ENCODE data around the gene CYP26B1. TPM values are rescaled to one million over a fixed set of nuclear protein-coding genes. Genes with fewer than 3 reads are reported as not detected.

The CYP26B1 gene
- total RNA-seq, 4 donors from 2014 or later: 1.9 to 8.3 (median 5.2) TPM

DNA sequence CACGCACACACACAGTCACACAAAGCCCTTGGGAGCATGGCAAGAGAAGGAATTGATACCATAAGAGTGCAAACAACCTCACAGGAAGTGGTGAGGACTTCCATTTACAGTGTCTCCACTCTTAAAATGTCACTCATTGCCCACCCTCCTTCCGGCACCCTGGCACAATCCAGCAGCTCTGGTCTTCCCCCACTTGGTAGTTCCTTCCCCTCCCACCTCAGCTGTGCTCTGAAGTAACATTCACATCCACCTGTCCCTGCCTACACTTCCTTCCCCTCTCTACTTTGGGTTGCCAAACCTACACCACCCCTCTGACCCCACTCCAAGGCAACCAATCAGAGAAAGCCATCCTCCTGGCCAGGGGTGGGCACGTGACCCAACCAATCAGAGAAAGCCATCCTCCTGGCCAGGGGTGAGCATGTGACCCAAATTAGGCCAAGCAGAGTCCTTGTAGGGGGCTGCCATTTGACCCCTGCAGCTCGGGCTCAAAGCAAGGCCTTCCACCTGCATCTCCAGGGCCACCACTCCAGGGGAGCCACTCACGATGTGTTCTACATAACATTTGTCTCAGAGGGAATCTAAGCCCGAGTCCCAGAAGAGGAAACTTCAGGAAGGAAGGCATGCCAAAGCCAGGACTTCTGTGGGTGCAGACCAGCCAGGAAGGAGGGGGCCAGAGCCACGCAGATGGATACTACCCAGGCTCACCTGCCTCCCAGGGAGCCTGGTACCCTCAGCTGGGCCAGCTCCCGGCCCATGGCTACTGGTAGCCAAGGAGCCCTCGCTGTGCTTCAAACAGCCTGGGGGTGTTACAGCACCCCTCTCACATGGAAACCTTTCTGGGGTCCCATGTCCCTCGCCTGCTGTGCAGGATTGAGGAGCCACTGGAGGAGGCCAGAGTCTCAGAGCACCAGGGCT lies 21.2 kb downstream of the CYP26B1 start:
- DNase-seq: peak in 1 of 3 donors; percentile 21
- H3K27ac ChIP-seq: no peak overlapping the region
- no peaks in the 10 kb centered on the region for H3K27me3 ChIP-seq
- no peak overlapping the region for H3K4me3 ChIP-seq
- no peaks in the 10 kb centered on the region for H3K36me3 ChIP-seq
- no peaks in the 10 kb centered on the region for H3K9me3 ChIP-seq
- no peak for TF ChIP-seq POLR2A (IDR thresholded peaks at IDR 0.05)
- TF ChIP-seq, protein P1, sequence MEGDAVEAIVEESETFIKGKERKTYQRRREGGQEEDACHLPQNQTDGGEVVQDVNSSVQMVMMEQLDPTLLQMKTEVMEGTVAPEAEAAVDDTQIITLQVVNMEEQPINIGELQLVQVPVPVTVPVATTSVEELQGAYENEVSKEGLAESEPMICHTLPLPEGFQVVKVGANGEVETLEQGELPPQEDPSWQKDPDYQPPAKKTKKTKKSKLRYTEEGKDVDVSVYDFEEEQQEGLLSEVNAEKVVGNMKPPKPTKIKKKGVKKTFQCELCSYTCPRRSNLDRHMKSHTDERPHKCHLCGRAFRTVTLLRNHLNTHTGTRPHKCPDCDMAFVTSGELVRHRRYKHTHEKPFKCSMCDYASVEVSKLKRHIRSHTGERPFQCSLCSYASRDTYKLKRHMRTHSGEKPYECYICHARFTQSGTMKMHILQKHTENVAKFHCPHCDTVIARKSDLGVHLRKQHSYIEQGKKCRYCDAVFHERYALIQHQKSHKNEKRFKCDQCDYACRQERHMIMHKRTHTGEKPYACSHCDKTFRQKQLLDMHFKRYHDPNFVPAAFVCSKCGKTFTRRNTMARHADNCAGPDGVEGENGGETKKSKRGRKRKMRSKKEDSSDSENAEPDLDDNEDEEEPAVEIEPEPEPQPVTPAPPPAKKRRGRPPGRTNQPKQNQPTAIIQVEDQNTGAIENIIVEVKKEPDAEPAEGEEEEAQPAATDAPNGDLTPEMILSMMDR (IDR thresholded peaks at IDR 0.05): no peak
- H3K4me1 ChIP-seq: no peaks in the 10 kb centered on the region

DNA sequence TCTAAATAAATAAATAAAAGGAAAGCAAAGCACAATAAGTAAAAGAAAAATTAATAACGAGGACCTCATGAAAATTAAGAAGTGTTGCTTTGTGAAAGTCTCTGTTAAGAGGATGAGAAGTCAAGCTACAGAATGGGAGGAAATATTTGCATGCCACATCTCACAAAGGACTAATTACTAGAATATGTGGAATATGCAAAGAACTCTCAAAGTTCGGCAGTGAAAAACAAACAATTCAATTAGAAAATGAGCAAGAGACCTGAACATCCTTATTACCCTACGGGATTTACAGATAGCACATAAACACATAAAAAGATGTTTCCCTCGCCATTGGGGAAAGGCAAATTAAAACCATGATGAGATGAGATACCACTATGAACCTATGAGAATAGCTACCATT lies 23.3 kb downstream of the CYP26B1 start:
- no peak for TF ChIP-seq POLR2A (IDR thresholded peaks at IDR 0.05)
- TF ChIP-seq, protein P1 (IDR thresholded peaks at IDR 0.05): no peak
- H3K27ac ChIP-seq: no peak overlapping the region
- no peaks in the 10 kb centered on the region for H3K4me1 ChIP-seq
- no peak overlapping the region for H3K4me3 ChIP-seq
- no peaks in the 10 kb centered on the region for H3K36me3 ChIP-seq
- no peaks in the 10 kb centered on the region for H3K9me3 ChIP-seq
- DNase-seq: no peak
- H3K27me3 ChIP-seq: no peaks in the 10 kb centered on the region

DNA sequence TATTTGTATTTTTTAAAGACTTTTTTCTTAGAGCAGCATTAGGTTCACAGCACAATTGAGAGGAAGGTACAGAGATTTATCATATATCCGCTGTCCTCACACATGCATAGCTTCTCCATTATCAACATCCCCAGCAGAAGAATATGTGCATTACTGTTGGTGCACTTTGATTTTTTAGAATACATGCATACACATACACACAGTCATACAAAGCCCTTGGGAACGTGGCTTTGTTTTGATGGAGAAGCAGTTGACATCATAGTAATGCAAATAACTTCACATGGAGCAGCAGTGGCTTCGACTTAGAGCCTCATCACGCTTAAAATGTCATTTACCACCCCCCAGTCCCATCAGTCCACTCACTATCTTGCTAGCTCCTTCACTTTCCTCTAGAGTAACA lies 26.5 kb downstream of the CYP26B1 start:
- Histone ChIP-seq H3K4me1 (peaks cover 0 to under 1% (median 0%) of the 10 kb centered on the region in 4 donors), H3K27me3 (no peaks in the 10 kb centered on the region), H3K27ac (no peak overlapping the region), H3K36me3 (no peaks in the 10 kb centered on the region), H3K9me3 (no peaks in the 10 kb centered on the region), H3K4me3 (no peak overlapping the region)
- TF ChIP-seq, protein P1 (IDR thresholded peaks at IDR 0.05): no peak
- no peak for TF ChIP-seq POLR2A (IDR thresholded peaks at IDR 0.05)
- DNase-seq: no peak

DNA sequence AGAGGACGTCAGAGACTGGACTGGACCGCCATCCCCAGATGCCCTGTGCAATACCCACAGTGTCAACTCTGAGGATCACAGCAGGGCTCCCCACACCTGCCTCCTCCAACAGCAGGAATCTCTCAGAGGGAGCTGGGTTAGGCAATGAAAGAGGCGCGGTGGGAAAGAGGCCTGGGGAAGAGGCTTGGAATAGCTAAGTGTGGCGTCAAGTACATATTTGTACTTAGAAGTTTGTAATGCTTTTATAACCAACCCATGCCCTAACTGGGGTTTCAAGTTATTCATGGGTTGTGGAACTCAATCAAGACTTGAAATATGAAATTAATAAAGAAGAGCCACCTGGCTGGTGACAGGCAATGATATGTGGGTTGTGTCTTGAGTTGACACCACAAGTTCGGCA lies 28.7 kb downstream of the CYP26B1 start:
- TF ChIP-seq, protein P1 (IDR thresholded peaks at IDR 0.05): no peak
- no peak for TF ChIP-seq POLR2A (IDR thresholded peaks at IDR 0.05)
- DNase-seq: no peak
- H3K36me3 ChIP-seq: no peaks in the 10 kb centered on the region
- no peaks in the 10 kb centered on the region for H3K27me3 ChIP-seq
- no peaks in the 10 kb centered on the region for H3K9me3 ChIP-seq
- no peak overlapping the region for H3K27ac ChIP-seq
- H3K4me1 ChIP-seq: peaks cover 0 to 5% (median 0%) of the 10 kb centered on the region in 4 donors
- H3K4me3 ChIP-seq: no peak overlapping the region

DNA sequence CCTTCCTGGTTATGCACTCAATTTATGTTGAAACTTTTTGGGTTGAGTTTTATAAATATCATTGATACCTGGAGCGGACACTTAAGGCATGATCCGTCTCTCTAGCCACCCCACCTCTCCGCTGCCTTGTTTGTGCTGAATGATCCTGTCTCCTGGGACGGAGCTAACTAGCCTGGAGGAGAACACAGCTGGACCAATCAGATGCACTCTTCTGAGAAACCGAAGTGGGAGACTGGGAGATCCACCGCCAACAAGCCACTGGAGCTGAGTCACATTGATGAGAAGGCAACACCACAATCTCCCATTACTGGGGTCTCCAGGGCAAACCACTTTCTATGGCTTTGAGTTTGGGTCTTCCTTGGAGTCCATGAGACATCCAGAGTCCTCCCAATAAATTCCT lies 29.3 kb downstream of the CYP26B1 start:
- Histone ChIP-seq H3K4me3 (no peak overlapping the region), H3K4me1 (peaks cover 0 to 5% (median 0%) of the 10 kb centered on the region in 4 donors), H3K9me3 (no peaks in the 10 kb centered on the region), H3K27ac (no peak overlapping the region), H3K36me3 (no peaks in the 10 kb centered on the region), H3K27me3 (no peaks in the 10 kb centered on the region)
- TF ChIP-seq, protein P1 (IDR thresholded peaks at IDR 0.05): no peak
- no peak for TF ChIP-seq POLR2A (IDR thresholded peaks at IDR 0.05)
- DNase-seq: no peak
